K562 (cell line): ENCODE results near the gene TBC1D17. TPM values are rescaled to one million over a fixed set of nuclear protein-coding genes. Genes with fewer than 3 reads are reported as not detected.

Experiments
- BRD9 ChIP-seq: fragments of 450-650 bp; IDR thresholded peaks from 2 replicates; pipeline ENCODE4 v1.6.1; 2018; ENCODE audit warnings: low read depth; ENCODE audit not compliant: partially characterized antibody
- FOXO4 ChIP-seq: fragments of 450-650 bp; formaldehyde crosslinking; IDR thresholded peaks from 2 replicates; pipeline ENCODE4 v1.4.0; 2020; ENCODE audit warnings: mild to moderate bottlenecking, moderate library complexity
- GATAD2A ChIP-seq: fragments of 450-650 bp; IDR thresholded peaks from 2 replicates; pipeline ENCODE4 v1.6.1; 2017
- HDAC1 ChIP-seq, 2 experiments: fragments of 450-650 bp; IDR thresholded peaks; 2 replicates each; pipeline ENCODE4 v1.6.1; 2016 to 2017; ENCODE audit warnings: inconsistent platforms in 1 of 2, mild to moderate bottlenecking in 1 of 2, moderate library complexity in 1 of 2
- HNRNPUL1 ChIP-seq: fragments of 200-400 bp; formaldehyde crosslinking; IDR thresholded peaks from 2 replicates; pipeline ENCODE4 v1.6.1; 2017; ENCODE audit warnings: low read length
- MAZ ChIP-seq, 2 experiments: fragments of 450-650 bp in 1 of 2; sonication (generic) in 1 of 2; formaldehyde crosslinking; IDR thresholded peaks in 1 of 2; conservative IDR thresholded peaks in 1 of 2; 2 replicates each; pipeline versions ENCODE4 v1.4.0 to v1.5.0; 2020; ENCODE audit warnings: mild to moderate bottlenecking in 1 of 2, missing genetic modification reagents in 1 of 2
- SIN3B ChIP-seq: fragments of 450-650 bp; IDR thresholded peaks from 2 replicates; pipeline ENCODE4 v1.6.1; 2017; ENCODE audit warnings: low read depth, mild to moderate bottlenecking, moderate library complexity
- TCF7 ChIP-seq: sonication (generic); IDR thresholded peaks from 2 replicates; pipeline ENCODE4 v1.6.1; 2016; ENCODE audit warnings: antibody characterized with exemption, borderline replicate concordance
- THRB ChIP-seq: fragments of 450-650 bp; formaldehyde crosslinking; conservative IDR thresholded peaks from 2 replicates; pipeline ENCODE4 v1.4.0; 2022; ENCODE audit warnings: mild to moderate bottlenecking, missing genetic modification characterization
- U2AF2 ChIP-seq: fragments of 200-400 bp; formaldehyde crosslinking; optimal IDR thresholded peaks from 2 replicates; pipeline ENCODE3; 2017; ENCODE audit warnings: low read depth, mild to moderate bottlenecking, low read length
- ZBTB17 ChIP-seq: fragments of 450-650 bp; formaldehyde crosslinking; IDR thresholded peaks from 2 replicates; pipeline ENCODE4 v1.4.0; 2020; ENCODE audit warnings: mild to moderate bottlenecking
- ZBTB33 ChIP-seq: sonication (generic); formaldehyde crosslinking; IDR thresholded peaks from 2 replicates; pipeline ENCODE4 v1.8.1; 2023; ENCODE audit warnings: mild to moderate bottlenecking, missing genetic modification reagents
- ZNF395 ChIP-seq: fragments of 200-800 bp; sonication (Bioruptor generic); IDR thresholded peaks from 2 replicates; pipeline ENCODE4 v1.6.1; 2017; ENCODE audit warnings: missing genetic modification characterization, missing compliant biosample characterization
- ZNF584 ChIP-seq: fragments of 200-800 bp; sonication (Bioruptor generic); IDR thresholded peaks from 2 replicates; pipeline ENCODE4 v1.6.1; 2016; ENCODE audit warnings: low read depth, mild to moderate bottlenecking, missing genetic modification characterization, missing compliant biosample characterization
- ZNF644 ChIP-seq: fragments of 200-800 bp; sonication (Bioruptor generic); IDR thresholded peaks from 2 replicates; pipeline ENCODE4 v1.6.1; 2016; ENCODE audit warnings: low read depth, missing genetic modification characterization, missing compliant biosample characterization
- polyA plus RNA-seq, 8 experiments: library from polyadenylated mRNA; depleted of rRNA in 4 of 8; stranded (reverse) in 5 of 8; unstranded in 3 of 8; fragments of >200 nt; fragmentation: Nextera tagmentation in 2 of 8; fragmentation: Illumina TruSeq in 1 of 8; extraction: Ambion mirVana in 2 of 8; extraction: Trizol in 1 of 8; gene quantifications; 2 replicates each; pipeline versions ENCODE4 v1.2.1 to v1.2.3, GENCODE V29; 2011 to 2014; ENCODE audit warnings: inconsistent platforms in 1 of 8, missing spikeins in 1 of 8
- total RNA-seq, 7 experiments: library from RNA; depleted of rRNA in 6 of 7; stranded (reverse); fragments of >200 nt in 6 of 7; fragmentation: Illumina TruSeq in 2 of 7; extraction: Trizol in 2 of 7; gene quantifications; 2 replicates each; pipeline versions ENCODE4 v1.2.1 to v1.2.3, GENCODE V29; 2011 to 2021; ENCODE audit warnings: low replicate concordance in 1 of 7

The TBC1D17 gene
- total and polyA plus RNA-seq, 9 of the 15 experiments (the other 6 are each of a cell fraction or from before 2014, with no cell fraction given) = 0.42 to 16.0 (median 3.8) TPM

GRCh38 chr19:49876422-49877019 lies 981 bp upstream of the TBC1D17 start (continued):
- TF ChIP-seq ZNF584 (peak; percentile 98), ZNF644 (tag) (peak; percentile 95), HDAC1 (IDR thresholded peaks at IDR 0.05) (peak in 1 of 2 experiments; percentile 75; a peak in 2 of 4 replicates), MAZ (CRISPR knock-in tag; conservative IDR thresholded peaks at IDR 0.05 in 1 of 2, IDR thresholded peaks at IDR 0.05 in 1 of 2) (peak; percentile 41 to 54), ZBTB17 (0 out of 2 replicates have a peak, but pooled peaks have one; percentile 14), TCF7 (no peak), BRD9 (no peak), ZNF395 (CRISPR knock-in tag) (peak; percentile 86), GATAD2A (peak; percentile 60; the same call in 1 of the 2 replicates), ZBTB33 (CRISPR knock-in tag) (0 out of 2 replicates have a peak, but pooled peaks have one; percentile 7), THRB (CRISPR knock-in tag) (peak; percentile 80; the same call in 1 of the 2 replicates), FOXO4 (0 out of 2 replicates have a peak, but pooled peaks have one; percentile 7), U2AF2 (no peak), SIN3B (peak; percentile 48; the same call in 1 of the 2 replicates), HNRNPUL1 (no peak)
